Neural cell (in vitro differentiated cells): Measurements from ENCODE around the gene MKX. TPM values are rescaled to one million over a fixed set of nuclear protein-coding genes. Genes with fewer than 3 reads are reported as not detected.

Source experiments
- H2AFZ ChIP-seq: fragments of 200-600, 300-800 bp; sonication (generic), shearing (Covaris generic); 2 replicates; pipeline ENCODE4 v1.6.0; 2014; ENCODE audit warnings: low read depth, mild to moderate bottlenecking, antibody characterized with exemption, low read length, moderate library complexity
- H3F3A ChIP-seq: fragments of 200-600 bp; shearing (Covaris generic); 2 replicates; pipeline ENCODE4 v1.6.1; 2016; ENCODE audit warnings: mild to moderate bottlenecking, moderate library complexity, mixed read lengths, antibody characterized with exemption, low read length; ENCODE audit not compliant: insufficient read depth, poor library complexity, severe bottlenecking
- H3K27ac ChIP-seq: fragments of 200-600, 300-800 bp; sonication (generic), shearing (Covaris generic); 2 replicates; pipeline ENCODE4 v1.5.1; 2014; ENCODE audit warnings: mild to moderate bottlenecking, low read length, moderate library complexity
- H3K27me3 ChIP-seq: fragments of 300-800, 200-600 bp; sonication (generic), shearing (Covaris generic); 2 replicates; pipeline ENCODE4 v1.6.0; 2014; ENCODE audit warnings: mild to moderate bottlenecking, low read depth, low read length, moderate library complexity; ENCODE audit not compliant: insufficient read depth
- H3K36me3 ChIP-seq: fragments of 300-800, 200-600 bp; sonication (generic), shearing (Covaris generic); 2 replicates; pipeline ENCODE4 v1.5.1; 2014; ENCODE audit warnings: mild to moderate bottlenecking, antibody characterized with exemption, low read length, moderate library complexity; ENCODE audit not compliant: insufficient read depth
- H3K4me2 ChIP-seq: fragments of 300-800, 200-600 bp; sonication (generic), shearing (Covaris generic); 2 replicates; pipeline ENCODE4 v1.6.0; 2014; ENCODE audit warnings: mild to moderate bottlenecking, low read length
- H3K4me3 ChIP-seq: fragments of 300-800, 200-600 bp; sonication (generic), shearing (Covaris generic); 2 replicates; pipeline ENCODE4 v1.5.1; 2014; ENCODE audit warnings: mild to moderate bottlenecking, low read length, moderate library complexity
- H3K79me2 ChIP-seq: fragments of 200-600 bp; shearing (Covaris generic); replicated peaks from 2 replicates; pipeline ENCODE4 v1.6.0; 2014; ENCODE audit warnings: mild to moderate bottlenecking, low read length, moderate library complexity; ENCODE audit not compliant: insufficient read depth
- H3K9ac ChIP-seq: fragments of 300-800, 200-600 bp; sonication (generic), shearing (Covaris generic); 2 replicates; pipeline ENCODE4 v1.6.1; 2016; ENCODE audit warnings: mild to moderate bottlenecking, low read length, mixed read lengths
- H3K9me2 ChIP-seq: fragments of 200-600 bp; shearing (Covaris generic); 2 replicates; pipeline ENCODE4 v1.6.1; 2016; ENCODE audit warnings: mild to moderate bottlenecking, low read length, mixed read lengths; ENCODE audit not compliant: insufficient read depth
- H3K9me3 ChIP-seq: fragments of 200-600, 300-800 bp; sonication (generic), shearing (Covaris generic); 2 replicates; pipeline ENCODE4 v1.6.1; 2016; ENCODE audit warnings: mild to moderate bottlenecking, mixed run types, low read length, moderate library complexity, mixed read lengths
- H4K20me1 ChIP-seq: fragments of 200-600 bp; shearing (Covaris generic); 2 replicates; pipeline ENCODE4 v1.6.1; 2016; ENCODE audit warnings: mild to moderate bottlenecking, mixed run types; ENCODE audit not compliant: insufficient read depth
- EP300 ChIP-seq: fragments of 450-650 bp; conservative IDR thresholded peaks from 2 replicates; pipeline ENCODE4 v1.6.1; 2014; ENCODE audit warnings: antibody characterized with exemption, mild to moderate bottlenecking, moderate library complexity; ENCODE audit not compliant: poor library complexity, severe bottlenecking
- EZH2 ChIP-seq: fragments of 200-600, 300-800 bp; shearing (Covaris generic), sonication (generic); IDR thresholded peaks from 2 replicates; pipeline ENCODE4 v1.6.1; 2014; ENCODE audit warnings: antibody characterized with exemption, low read length, borderline replicate concordance, mild to moderate bottlenecking; ENCODE audit not compliant: insufficient read depth, poor library complexity, severe bottlenecking
- MXI1 ChIP-seq: fragments of 450-650 bp; conservative IDR thresholded peaks from 2 replicates; pipeline ENCODE4 v1.6.1; 2014; ENCODE audit warnings: antibody characterized with exemption, mild to moderate bottlenecking; ENCODE audit not compliant: poor library complexity, severe bottlenecking
- POLR2AphosphoS5 ChIP-seq: IDR thresholded peaks from 2 replicates; pipeline ENCODE4 v1.6.1; 2012
- RAD21 ChIP-seq: fragments of 450-650 bp; conservative IDR thresholded peaks from 2 replicates; pipeline ENCODE4 v1.6.1; 2014; ENCODE audit warnings: antibody characterized with exemption, mild to moderate bottlenecking, moderate library complexity
- SMC3 ChIP-seq: fragments of 450-650 bp; conservative IDR thresholded peaks from 2 replicates; pipeline ENCODE4 v1.6.1; 2014; ENCODE audit warnings: antibody characterized with exemption, mild to moderate bottlenecking, moderate library complexity; ENCODE audit not compliant: poor library complexity
- TAF1 ChIP-seq: IDR thresholded peaks from 2 replicates; pipeline ENCODE4 v1.6.1; 2012; ENCODE audit warnings: low read depth
- polyA plus RNA-seq: library from polyadenylated mRNA; depleted of rRNA; stranded (reverse); fragments of >200 nt; gene quantifications from 2 replicates; pipeline ENCODE4 v1.2.3, GENCODE V29; 2014
- TF ChIP-seq, protein P1 (sequence below): IDR thresholded peaks from 2 replicates; pipeline ENCODE4 v1.6.1; 2012; ENCODE audit warnings: borderline replicate concordance
- TF ChIP-seq, protein P2 (sequence below): fragments of 450-650 bp; IDR thresholded peaks from 2 replicates; pipeline ENCODE4 v1.5.1; 2014; ENCODE audit warnings: antibody characterized with exemption, mild to moderate bottlenecking, moderate library complexity; ENCODE audit not compliant: poor library complexity, severe bottlenecking

MKX gene
- polyA plus RNA-seq, 1 donor from 2014 or later, result not detected

DNA sequence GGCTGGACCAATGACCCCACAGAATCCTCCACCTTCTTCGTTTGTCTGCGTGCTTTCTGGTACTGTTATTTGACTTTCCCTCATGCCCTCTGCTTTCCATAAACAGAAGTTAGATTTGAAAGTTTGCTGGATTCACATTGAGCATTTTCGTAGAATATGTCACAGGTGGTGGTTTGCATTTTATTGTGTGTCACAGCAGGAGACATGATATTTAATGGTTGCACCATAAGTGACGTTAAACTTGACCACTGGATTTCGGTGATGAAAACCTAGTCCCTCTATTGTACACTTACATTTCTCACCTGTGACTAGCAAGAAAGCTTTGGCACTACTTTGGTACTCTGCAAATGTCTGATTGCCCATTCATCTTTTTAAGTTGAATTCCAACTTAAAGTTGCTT is 15.2 kb upstream of the MKX start:
- no peaks in the 10 kb centered on the region for H4K20me1 ChIP-seq
- no peaks in the 10 kb centered on the region for H3K79me2 ChIP-seq
- H3K9me2 ChIP-seq, result no peaks in the 10 kb centered on the region
- H3K4me3 ChIP-seq, result no peak overlapping the region
- no peaks in the 10 kb centered on the region for H3K36me3 ChIP-seq
- TF ChIP-seq EZH2 (no peak), SMC3 (no peak), RAD21 (no peak), POLR2AphosphoS5 (no peak), MXI1 (no peak), TAF1 (no peak), EP300 (no peak)
- TF ChIP-seq, protein P1, sequence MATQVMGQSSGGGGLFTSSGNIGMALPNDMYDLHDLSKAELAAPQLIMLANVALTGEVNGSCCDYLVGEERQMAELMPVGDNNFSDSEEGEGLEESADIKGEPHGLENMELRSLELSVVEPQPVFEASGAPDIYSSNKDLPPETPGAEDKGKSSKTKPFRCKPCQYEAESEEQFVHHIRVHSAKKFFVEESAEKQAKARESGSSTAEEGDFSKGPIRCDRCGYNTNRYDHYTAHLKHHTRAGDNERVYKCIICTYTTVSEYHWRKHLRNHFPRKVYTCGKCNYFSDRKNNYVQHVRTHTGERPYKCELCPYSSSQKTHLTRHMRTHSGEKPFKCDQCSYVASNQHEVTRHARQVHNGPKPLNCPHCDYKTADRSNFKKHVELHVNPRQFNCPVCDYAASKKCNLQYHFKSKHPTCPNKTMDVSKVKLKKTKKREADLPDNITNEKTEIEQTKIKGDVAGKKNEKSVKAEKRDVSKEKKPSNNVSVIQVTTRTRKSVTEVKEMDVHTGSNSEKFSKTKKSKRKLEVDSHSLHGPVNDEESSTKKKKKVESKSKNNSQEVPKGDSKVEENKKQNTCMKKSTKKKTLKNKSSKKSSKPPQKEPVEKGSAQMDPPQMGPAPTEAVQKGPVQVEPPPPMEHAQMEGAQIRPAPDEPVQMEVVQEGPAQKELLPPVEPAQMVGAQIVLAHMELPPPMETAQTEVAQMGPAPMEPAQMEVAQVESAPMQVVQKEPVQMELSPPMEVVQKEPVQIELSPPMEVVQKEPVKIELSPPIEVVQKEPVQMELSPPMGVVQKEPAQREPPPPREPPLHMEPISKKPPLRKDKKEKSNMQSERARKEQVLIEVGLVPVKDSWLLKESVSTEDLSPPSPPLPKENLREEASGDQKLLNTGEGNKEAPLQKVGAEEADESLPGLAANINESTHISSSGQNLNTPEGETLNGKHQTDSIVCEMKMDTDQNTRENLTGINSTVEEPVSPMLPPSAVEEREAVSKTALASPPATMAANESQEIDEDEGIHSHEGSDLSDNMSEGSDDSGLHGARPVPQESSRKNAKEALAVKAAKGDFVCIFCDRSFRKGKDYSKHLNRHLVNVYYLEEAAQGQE, result no peak
- TF ChIP-seq, protein P2, sequence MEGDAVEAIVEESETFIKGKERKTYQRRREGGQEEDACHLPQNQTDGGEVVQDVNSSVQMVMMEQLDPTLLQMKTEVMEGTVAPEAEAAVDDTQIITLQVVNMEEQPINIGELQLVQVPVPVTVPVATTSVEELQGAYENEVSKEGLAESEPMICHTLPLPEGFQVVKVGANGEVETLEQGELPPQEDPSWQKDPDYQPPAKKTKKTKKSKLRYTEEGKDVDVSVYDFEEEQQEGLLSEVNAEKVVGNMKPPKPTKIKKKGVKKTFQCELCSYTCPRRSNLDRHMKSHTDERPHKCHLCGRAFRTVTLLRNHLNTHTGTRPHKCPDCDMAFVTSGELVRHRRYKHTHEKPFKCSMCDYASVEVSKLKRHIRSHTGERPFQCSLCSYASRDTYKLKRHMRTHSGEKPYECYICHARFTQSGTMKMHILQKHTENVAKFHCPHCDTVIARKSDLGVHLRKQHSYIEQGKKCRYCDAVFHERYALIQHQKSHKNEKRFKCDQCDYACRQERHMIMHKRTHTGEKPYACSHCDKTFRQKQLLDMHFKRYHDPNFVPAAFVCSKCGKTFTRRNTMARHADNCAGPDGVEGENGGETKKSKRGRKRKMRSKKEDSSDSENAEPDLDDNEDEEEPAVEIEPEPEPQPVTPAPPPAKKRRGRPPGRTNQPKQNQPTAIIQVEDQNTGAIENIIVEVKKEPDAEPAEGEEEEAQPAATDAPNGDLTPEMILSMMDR, result no peak
- H3K4me2 ChIP-seq, result no peak overlapping the region
- no peaks in the 10 kb centered on the region for H3K9me3 ChIP-seq
- no peaks in the 10 kb centered on the region for H3F3A ChIP-seq
- no peak overlapping the region for H3K9ac ChIP-seq
- no peak overlapping the region for H3K27ac ChIP-seq
- no peak overlapping the region for H2AFZ ChIP-seq
- H3K27me3 ChIP-seq, result no peaks in the 10 kb centered on the region

DNA sequence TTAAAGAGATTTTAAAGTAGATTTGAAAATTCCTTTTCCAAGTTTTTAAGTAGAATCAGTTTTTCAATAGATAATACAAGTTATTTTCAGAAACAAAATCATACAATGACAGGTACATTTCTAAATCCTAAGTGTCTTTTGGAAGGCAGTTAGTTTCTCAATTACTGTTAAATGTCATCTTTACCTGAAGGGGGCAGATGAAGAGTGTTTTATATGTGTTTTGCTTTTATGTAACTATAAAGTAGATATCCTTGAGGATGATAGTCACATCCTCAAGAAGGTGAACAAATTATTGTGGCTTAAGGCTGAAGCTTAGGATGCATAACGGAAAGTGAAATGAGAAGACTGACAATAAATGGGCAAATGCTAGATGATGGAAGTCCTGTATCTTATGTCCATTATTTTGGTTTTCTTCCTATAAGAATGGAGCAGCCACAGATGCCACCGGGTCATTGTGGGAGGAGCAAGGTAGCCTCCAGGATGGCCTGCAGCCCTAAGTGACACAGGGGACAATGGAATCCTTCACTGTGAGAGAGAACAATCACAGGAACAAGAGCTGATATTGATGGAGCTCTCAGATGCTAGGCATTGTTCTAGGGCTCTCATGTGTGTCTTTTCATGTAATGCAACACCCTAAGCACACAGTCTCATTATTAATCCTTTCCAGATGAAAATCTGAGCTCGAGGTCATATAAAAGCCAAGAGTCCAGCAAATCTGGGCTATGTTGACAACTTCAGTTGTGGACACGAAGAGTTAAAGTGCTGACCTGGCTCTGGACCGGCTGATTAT is 14.1 kb upstream of the MKX start:
- TF ChIP-seq EP300 (no peak), RAD21 (no peak), POLR2AphosphoS5 (no peak), EZH2 (no peak), TAF1 (no peak), MXI1 (no peak), SMC3 (no peak)
- TF ChIP-seq, protein P2, result no peak
- TF ChIP-seq, protein P1, result no peak

More for the DNA sequence above, 14.1 kb upstream of the MKX start:
- Histone ChIP-seq H3F3A (no peaks in the 10 kb centered on the region), H3K9ac (no peak overlapping the region), H3K36me3 (no peaks in the 10 kb centered on the region), H3K9me2 (no peaks in the 10 kb centered on the region), H3K4me3 (no peak overlapping the region), H2AFZ (no peak overlapping the region), H3K27ac (no peak overlapping the region), H3K9me3 (no peaks in the 10 kb centered on the region), H3K27me3 (no peaks in the 10 kb centered on the region), H3K79me2 (no peaks in the 10 kb centered on the region), H4K20me1 (no peaks in the 10 kb centered on the region), H3K4me2 (no peak overlapping the region)
